H9 (cell line): Measurements from ENCODE around the gene RAVER1. TPM values are rescaled to one million over a fixed set of nuclear protein-coding genes. Genes with fewer than 3 reads are reported as not detected.

Experiments
- DNase-seq: peaks from one replicate; pipeline ENCODE4 v3.0.0-alpha.2; 2017
- H2AFZ ChIP-seq: one replicate; pipeline ENCODE4 v1.6.1; 2013; ENCODE audit warnings: mild to moderate bottlenecking, low read length, control low read depth, moderate library complexity
- H2AK5ac ChIP-seq: 2 replicates; pipeline ENCODE4 v1.6.1; 2013; ENCODE audit warnings: low read length, control low read depth, mixed read lengths; ENCODE audit not compliant: insufficient read length
- H2BK120ac ChIP-seq: one replicate; pipeline ENCODE4 v1.6.1; 2013; ENCODE audit warnings: low read depth, mild to moderate bottlenecking, low read length, control low read depth, inconsistent platforms; ENCODE audit not compliant: poor library complexity, severe bottlenecking
- H2BK12ac ChIP-seq: 2 replicates; pipeline ENCODE4 v1.6.1; 2013; ENCODE audit warnings: low read length, control low read depth, mixed read lengths, low read depth; ENCODE audit not compliant: insufficient read length
- H2BK15ac ChIP-seq: 2 replicates; pipeline ENCODE4 v1.6.1; 2013; ENCODE audit warnings: low read depth, low read length, control low read depth
- H2BK20ac ChIP-seq: one replicate; pipeline ENCODE4 v1.6.1; 2013; ENCODE audit warnings: low read depth, mild to moderate bottlenecking, low read length, control low read depth, inconsistent platforms; ENCODE audit not compliant: poor library complexity, severe bottlenecking
- H2BK5ac ChIP-seq: 2 replicates; pipeline ENCODE4 v1.6.1; 2013; ENCODE audit warnings: low read length, control low read depth, mixed read lengths; ENCODE audit not compliant: insufficient read length
- H3K14ac ChIP-seq: 2 replicates; pipeline ENCODE4 v1.6.1; 2013; ENCODE audit warnings: low read length, control low read depth; ENCODE audit not compliant: insufficient read depth
- H3K18ac ChIP-seq: 2 replicates; pipeline ENCODE4 v1.6.1; 2013; ENCODE audit warnings: low read depth, mild to moderate bottlenecking, mixed read lengths, low read length, control low read depth; ENCODE audit not compliant: insufficient read length
- H3K23ac ChIP-seq: 2 replicates; pipeline ENCODE4 v1.6.1; 2013; ENCODE audit warnings: low read length, control low read depth, mixed read lengths, low read depth; ENCODE audit not compliant: insufficient read length
- H3K23me2 ChIP-seq: 2 replicates; pipeline ENCODE4 v1.6.1; 2013; ENCODE audit warnings: low read depth, mild to moderate bottlenecking, mixed read lengths, low read length, control low read depth; ENCODE audit not compliant: insufficient read length, poor library complexity, severe bottlenecking
- H3K27ac ChIP-seq: 2 replicates; pipeline ENCODE4 v1.5.1; 2013; ENCODE audit warnings: low read length, control low read depth, mixed read lengths, low read depth; ENCODE audit not compliant: insufficient read length
- H3K27me3 ChIP-seq: 2 replicates; pipeline ENCODE4 v1.6.1; 2013; ENCODE audit warnings: low read length, control low read depth, inconsistent platforms; ENCODE audit not compliant: insufficient read depth
- H3K4ac ChIP-seq: 2 replicates; pipeline ENCODE4 v1.6.1; 2013; ENCODE audit warnings: low read depth, mild to moderate bottlenecking, control low read depth, inconsistent platforms, low read length, moderate library complexity
- H3K4me1 ChIP-seq: 2 replicates; pipeline ENCODE4 v1.6.1; 2013; ENCODE audit warnings: low read length, control low read depth, inconsistent platforms; ENCODE audit not compliant: insufficient read depth
- H3K4me2 ChIP-seq: 2 replicates; pipeline ENCODE4 v1.6.1; 2013; ENCODE audit warnings: low read length, control low read depth, mixed read lengths; ENCODE audit not compliant: insufficient read length, insufficient read depth
- H3K56ac ChIP-seq: 2 replicates; pipeline ENCODE4 v1.6.1; 2013; ENCODE audit warnings: low read depth, mild to moderate bottlenecking, mixed read lengths, low read length, control low read depth; ENCODE audit not compliant: insufficient read length
- H3K79me1 ChIP-seq: 2 replicates; pipeline ENCODE4 v1.6.1; 2013; ENCODE audit warnings: low read depth, mild to moderate bottlenecking, moderate library complexity, low read length, control low read depth, inconsistent platforms; ENCODE audit not compliant: insufficient read depth, poor library complexity, severe bottlenecking
- H3K79me2 ChIP-seq: 2 replicates; pipeline ENCODE4 v1.6.1; 2013; ENCODE audit warnings: low read length, control low read depth, inconsistent platforms; ENCODE audit not compliant: insufficient read depth
- H3K9ac ChIP-seq: 2 replicates; pipeline ENCODE4 v1.6.1; 2013; ENCODE audit warnings: low read length, control low read depth, mixed read lengths; ENCODE audit not compliant: insufficient read length; ENCODE audit errors: extremely low read depth
- H3K9me3 ChIP-seq: one replicate; pipeline ENCODE4 v1.6.1; 2013; ENCODE audit warnings: low read depth, low read length, inconsistent platforms; ENCODE audit not compliant: control insufficient read depth
- H3T11ph ChIP-seq: one replicate; pipeline ENCODE4 v1.6.1; 2013; ENCODE audit warnings: mild to moderate bottlenecking, low read length, control low read depth, inconsistent platforms
- H4K20me1 ChIP-seq: one replicate; pipeline ENCODE4 v1.6.1; 2013; ENCODE audit not compliant: control insufficient read depth, insufficient read length, insufficient read depth
- H4K5ac ChIP-seq: 2 replicates; pipeline ENCODE4 v1.6.1; 2013; ENCODE audit warnings: low read depth, mild to moderate bottlenecking, mixed read lengths, low read length, control low read depth; ENCODE audit not compliant: insufficient read length
- H4K8ac ChIP-seq: replicated peaks from 2 replicates; pipeline ENCODE4 v1.6.1; 2013; ENCODE audit warnings: low read length, control low read depth, mixed read lengths, low read depth; ENCODE audit not compliant: insufficient read length
- H4K91ac ChIP-seq: 2 replicates; pipeline ENCODE4 v1.6.1; 2013; ENCODE audit warnings: low read depth, mild to moderate bottlenecking, moderate library complexity, mixed read lengths, low read length, control low read depth; ENCODE audit not compliant: insufficient read length
- H3K27ac Mint-ChIP-seq, 3 experiments: 2 replicates in 2 of 3; 3 replicates in 1 of 3; pipeline ENCODE4 v1.8.0; 2020 to 2021; ENCODE audit warnings: mixed read lengths in 3 of 3, mild to moderate bottlenecking in 1 of 3, moderate library complexity in 1 of 3
- H3K27me3 Mint-ChIP-seq: 2 replicates; pipeline ENCODE4 v1.8.0; 2021; ENCODE audit warnings: low read depth, mild to moderate bottlenecking, moderate library complexity, mixed read lengths
- H3K36me3 Mint-ChIP-seq, 3 experiments: 2 replicates in 2 of 3; 3 replicates in 1 of 3; pipeline ENCODE4 v1.8.0; 2020 to 2021; ENCODE audit warnings: low read depth in 3 of 3, mixed read lengths in 3 of 3; ENCODE audit not compliant: insufficient read depth in 1 of 3
- H3K4me1 Mint-ChIP-seq, 2 experiments: 2 replicates each; pipeline ENCODE4 v1.8.0; 2020; ENCODE audit warnings: mixed read lengths in 2 of 2
- H3K4me3 Mint-ChIP-seq, 2 experiments: 2 replicates in 1 of 2; 3 replicates in 1 of 2; pipeline ENCODE4 v1.8.0; 2020 to 2021; ENCODE audit warnings: mild to moderate bottlenecking in 2 of 2, mixed read lengths in 2 of 2, moderate library complexity in 1 of 2
- H3K9me3 Mint-ChIP-seq, 2 experiments: 2 replicates in 1 of 2; 3 replicates in 1 of 2; pipeline ENCODE4 v1.8.0; 2020; ENCODE audit warnings: mild to moderate bottlenecking in 2 of 2, mixed read lengths in 2 of 2, moderate library complexity in 1 of 2
- WGBS: extraction: QIAGEN DNeasy Blood & Tissue Kit; methylation state at CpG from one replicate; pipeline ENCODE4 v1.1.7; 2013; ENCODE audit warnings: missing lambda C conversion rate, low lambda C conversion rate, mixed read lengths; ENCODE audit not compliant: insufficient read length; ENCODE audit errors: extremely low coverage; 5-methylcytosine and 5-hydroxymethylcytosine counted together
- total RNA-seq: library from RNA; stranded (reverse); gene quantifications from 2 replicates; pipeline ENCODE4 v1.2.1, GENCODE V29; 2021
- TF ChIP-seq, protein P1 (sequence below): fragments of 200-600 bp; sonication (generic); conservative IDR thresholded peaks from 3 replicates; pipeline ENCODE4 v1.8.0; 2021; ENCODE audit warnings: antibody characterized with exemption, mild to moderate bottlenecking

Gene RAVER1
- total RNA-seq, 1 experiment from 2014 or later, result 74.7 TPM

GRCh38 chr19:10332158-10332964 is 968 bp downstream of the RAVER1 start:
- Histone ChIP-seq H3K9ac (peak overlapping the region; percentile 62), H3K4me1 (no peaks in the 10 kb centered on the region), H3K79me1 (peaks cover 4% of the 10 kb centered on the region), H3K79me2 (peaks cover 8% of the 10 kb centered on the region; the same call in 1 of the 2 replicates), H3K56ac (no peak overlapping the region), H3K27ac (no peak overlapping the region), H2BK5ac (no peak overlapping the region), H2BK20ac (no peak overlapping the region), H3K23me2 (peaks cover 24% of the 10 kb centered on the region), H3K23ac (no peak overlapping the region), H3K4me2 (peak overlapping the region; percentile 98), H3K9me3 (no peaks in the 10 kb centered on the region), H2BK12ac (no peak overlapping the region), H3K14ac (peak overlapping the region; percentile 48; the same call in 1 of the 2 replicates), H3K27me3 (no peaks in the 10 kb centered on the region; the same call in 1 of the 2 replicates), H4K91ac (no peak overlapping the region), H4K8ac (no peak overlapping the region), H2BK120ac (no peak overlapping the region), H2AFZ (no peak overlapping the region), H3K4ac (no peak overlapping the region), H2BK15ac (no peak overlapping the region), H2AK5ac (no peak overlapping the region), H3T11ph (no peak overlapping the region), H4K20me1 (no peaks in the 10 kb centered on the region), H3K18ac (no peak overlapping the region), H4K5ac (no peak overlapping the region)
- no CpG with 5 or more reads among the region's 18 CpGs for WGBS
- H3K27me3 Mint-ChIP-seq, result no peaks in the 10 kb centered on the region; the same call in 1 of the 2 replicates
- H3K4me3 Mint-ChIP-seq, result peak overlapping the region; percentile 95 to 96
- TF ChIP-seq, protein P1, sequence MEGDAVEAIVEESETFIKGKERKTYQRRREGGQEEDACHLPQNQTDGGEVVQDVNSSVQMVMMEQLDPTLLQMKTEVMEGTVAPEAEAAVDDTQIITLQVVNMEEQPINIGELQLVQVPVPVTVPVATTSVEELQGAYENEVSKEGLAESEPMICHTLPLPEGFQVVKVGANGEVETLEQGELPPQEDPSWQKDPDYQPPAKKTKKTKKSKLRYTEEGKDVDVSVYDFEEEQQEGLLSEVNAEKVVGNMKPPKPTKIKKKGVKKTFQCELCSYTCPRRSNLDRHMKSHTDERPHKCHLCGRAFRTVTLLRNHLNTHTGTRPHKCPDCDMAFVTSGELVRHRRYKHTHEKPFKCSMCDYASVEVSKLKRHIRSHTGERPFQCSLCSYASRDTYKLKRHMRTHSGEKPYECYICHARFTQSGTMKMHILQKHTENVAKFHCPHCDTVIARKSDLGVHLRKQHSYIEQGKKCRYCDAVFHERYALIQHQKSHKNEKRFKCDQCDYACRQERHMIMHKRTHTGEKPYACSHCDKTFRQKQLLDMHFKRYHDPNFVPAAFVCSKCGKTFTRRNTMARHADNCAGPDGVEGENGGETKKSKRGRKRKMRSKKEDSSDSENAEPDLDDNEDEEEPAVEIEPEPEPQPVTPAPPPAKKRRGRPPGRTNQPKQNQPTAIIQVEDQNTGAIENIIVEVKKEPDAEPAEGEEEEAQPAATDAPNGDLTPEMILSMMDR, result no peak
- peaks cover 18 to 21% of the 10 kb centered on the region in 2 experiments for H3K4me1 Mint-ChIP-seq
- peak overlapping the region; percentile 96 to 98 (median 97) for H3K27ac Mint-ChIP-seq
- peaks cover 14 to 41% (median 31%) of the 10 kb centered on the region in 3 experiments; a peak in 6 of 7 replicates for H3K36me3 Mint-ChIP-seq
- DNase-seq, result no peak
- no peaks in the 10 kb centered on the region; a peak in 1 of 5 replicates for H3K9me3 Mint-ChIP-seq
